Naive thymus-derived CD4-positive, alpha-beta T cell (primary cell): ENCODE results near the gene CBX7. TPM values are rescaled to one million over a fixed set of nuclear protein-coding genes. Genes with fewer than 3 reads are reported as not detected.

Experiments
- ATAC-seq: fragments of 150-1000 bp; cut with Tn5 transposase; 2 replicates; pipeline ENCODE4 v1.10.0; 2021; ENCODE audit warnings: mild to moderate bottlenecking, moderate library complexity
- CTCF ChIA-PET: fragments of 350-600 bp; sonication (Branson Sonifier 250); formaldehyde crosslinking; loops from one replicate; lab custom pipeline; 2021; ENCODE audit warnings: antibody characterized with exemption; lab: Charles Lee
- POLR2A ChIA-PET: fragments of 350-600 bp; sonication (Branson Sonifier 250); formaldehyde crosslinking; loops from one replicate; lab custom pipeline; 2021; ENCODE audit warnings: antibody characterized with exemption, inconsistent platforms; lab: Charles Lee
- DNase-seq, 9 donors: peaks; one replicate each; pipeline versions ENCODE4 v3.0.0 to v3.0.0-alpha.2; 2020 to 2022; ENCODE audit warnings: mixed read lengths in 1 of 9
- H3K27ac ChIP-seq: one replicate; pipeline ENCODE4 v1.7.0; 2013; ENCODE audit warnings: mild to moderate bottlenecking, low read depth, low read length, moderate library complexity
- H3K27me3 ChIP-seq, 2 donors: one replicate each; pipeline ENCODE4 v1.7.0; 2013; ENCODE audit warnings: low read length in 2 of 2, mild to moderate bottlenecking in 2 of 2, moderate library complexity in 2 of 2; ENCODE audit not compliant: control insufficient read depth in 2 of 2, insufficient read depth in 2 of 2
- H3K36me3 ChIP-seq, 3 experiments: 1 replicate in 2 of 3; 2 replicates in 1 of 3; pipeline ENCODE4 v1.7.0; 2013; ENCODE audit warnings: low read length in 3 of 3, mild to moderate bottlenecking in 3 of 3, moderate library complexity in 1 of 3; ENCODE audit not compliant: insufficient read depth in 3 of 3, control insufficient read depth in 2 of 3
- H3K4me1 ChIP-seq, 2 donors: one replicate each; pipeline ENCODE4 v1.7.0; 2013; ENCODE audit warnings: low read length in 2 of 2, mild to moderate bottlenecking in 2 of 2, moderate library complexity in 1 of 2; ENCODE audit not compliant: control insufficient read depth in 2 of 2, insufficient read depth in 2 of 2
- H3K4me3 ChIP-seq: 2 replicates; pipeline ENCODE4 v1.7.0; 2013; ENCODE audit warnings: mild to moderate bottlenecking, low read length
- H3K9me3 ChIP-seq, 3 experiments: 1 replicate in 2 of 3; 2 replicates in 1 of 3; pipeline ENCODE4 v1.7.0; 2013; ENCODE audit warnings: low read length in 3 of 3; ENCODE audit not compliant: control insufficient read depth in 2 of 3
- H3K27ac Mint-ChIP-seq, 9 donors: one replicate each; pipeline ENCODE4 v1.8.0; 2020 to 2022; ENCODE audit warnings: mixed read lengths in 9 of 9, mild to moderate bottlenecking in 8 of 9, moderate library complexity in 5 of 9, inconsistent platforms in 2 of 9
- H3K27me3 Mint-ChIP-seq, 5 donors: one replicate each; pipeline ENCODE4 v1.8.0; 2021 to 2022; ENCODE audit warnings: mixed read lengths in 5 of 5, mild to moderate bottlenecking in 1 of 5
- H3K36me3 Mint-ChIP-seq, 5 donors: one replicate each; pipeline ENCODE4 v1.8.0; 2020 to 2022; ENCODE audit warnings: mixed read lengths in 5 of 5, mild to moderate bottlenecking in 3 of 5, inconsistent platforms in 1 of 5
- H3K4me1 Mint-ChIP-seq, 7 donors: one replicate each; pipeline ENCODE4 v1.8.0; 2020 to 2022; ENCODE audit warnings: mixed read lengths in 7 of 7, mild to moderate bottlenecking in 3 of 7, inconsistent platforms in 1 of 7
- H3K4me3 Mint-ChIP-seq, 10 donors: one replicate each; pipeline ENCODE4 v1.8.0; 2020 to 2022; ENCODE audit warnings: mild to moderate bottlenecking in 10 of 10, mixed read lengths in 10 of 10, moderate library complexity in 6 of 10, inconsistent platforms in 2 of 10
- H3K9me3 Mint-ChIP-seq, 11 donors: one replicate each; pipeline ENCODE4 v1.8.0; 2020 to 2022; ENCODE audit warnings: mixed read lengths in 11 of 11, mild to moderate bottlenecking in 4 of 11, inconsistent platforms in 1 of 11, moderate library complexity in 1 of 11
- intact Hi-C, 2 donors: fragments of 100-400 bp; cut with micrococcal nuclease; formaldehyde crosslinking; loops; one replicate each; pipeline ENCODE4 v1.15.1; 2023
- polyA plus RNA-seq, 2 donors: library from polyadenylated mRNA; unstranded; fragments of 300-500 nt; fragmentation: Illumina TruSeq; gene quantifications; one replicate each; pipeline ENCODE4 v1.2.3, GENCODE V29; 2021
- total RNA-seq, 6 experiments: library from RNA in 5 of 6; stranded (reverse) in 5 of 6; gene quantifications; 1 replicate in 5 of 6; 2 replicates in 1 of 6; pipeline ENCODE4 v1.2.3 and lab custom pipeline; 2021 to 2026

CBX7 gene
- total RNA-seq (100 to 1,000 TPM in 2 of 5 experiments, 10 to 100 TPM in 3; 14.2 to 164 (median 76.9) TPM), polyA plus RNA-seq (10 to 100 TPM; 24.1 to 32.7 TPM), total RNA-seq (lab: John Stamatoyannopoulos, UW) (85.1 reads per million, percentile 82 among the genes with 10 or more reads in this experiment)

DNA sequence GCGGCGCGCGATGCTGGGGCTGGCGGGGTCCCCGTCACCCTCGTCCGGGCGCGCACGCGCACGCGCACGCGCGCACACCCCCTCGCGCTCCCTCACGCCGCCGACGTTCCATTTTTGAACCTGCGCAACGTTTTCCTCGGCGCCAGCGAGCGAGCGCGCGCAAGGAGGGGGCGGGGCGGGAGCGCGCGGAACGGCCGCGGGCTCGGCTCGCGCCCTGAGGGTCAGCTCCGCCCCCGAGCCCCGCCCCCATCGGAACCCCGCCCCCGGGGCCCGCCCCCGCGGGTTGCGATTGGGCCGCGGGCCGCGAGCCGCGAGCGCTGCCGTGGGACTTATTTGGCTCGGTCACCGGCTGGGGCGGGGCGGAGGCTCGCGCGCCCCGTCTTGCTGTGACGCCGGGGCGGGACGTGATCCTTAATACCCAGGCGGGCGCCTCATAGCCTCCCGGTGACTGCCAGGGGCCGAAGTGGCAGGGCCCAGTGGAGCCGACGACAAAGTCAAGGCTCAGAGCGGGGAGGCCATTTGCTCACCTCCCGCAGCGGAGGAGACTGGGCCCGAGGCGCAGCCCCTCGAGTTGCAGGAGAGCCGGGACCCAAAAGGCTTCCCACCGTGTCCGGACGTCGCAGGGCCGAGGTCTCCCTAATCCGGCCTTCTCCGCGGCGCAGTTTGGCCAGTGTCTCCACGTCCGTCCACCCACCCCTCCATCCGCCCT lies at the start of gene CBX7:
CBX7 (minus strand) TSS at position 170 of the 709 bp plus-strand sequence. CDS start 236 bp downstream, outside the sequence.
- intact Hi-C loops = loop anchor here (1.0 to 10.0 kb wide), 11 partner anchors 8 to 892 kb away; partner anchors contain the start of genes CBX6 (in 2 of the 2), JOSD1 (in 2 of the 2), RPL3 (in 2 of the 2) and GTPBP1 (in 1 of the 2)
- POLR2A ChIA-PET = interaction anchor here (0.6 to 3.8 kb wide), 13 partner anchors 10 to 368 kb away, joined by 3 to 18 read pairs (median 4); partner anchors contain the start of genes ATF4 and PDGFB

DNA sequence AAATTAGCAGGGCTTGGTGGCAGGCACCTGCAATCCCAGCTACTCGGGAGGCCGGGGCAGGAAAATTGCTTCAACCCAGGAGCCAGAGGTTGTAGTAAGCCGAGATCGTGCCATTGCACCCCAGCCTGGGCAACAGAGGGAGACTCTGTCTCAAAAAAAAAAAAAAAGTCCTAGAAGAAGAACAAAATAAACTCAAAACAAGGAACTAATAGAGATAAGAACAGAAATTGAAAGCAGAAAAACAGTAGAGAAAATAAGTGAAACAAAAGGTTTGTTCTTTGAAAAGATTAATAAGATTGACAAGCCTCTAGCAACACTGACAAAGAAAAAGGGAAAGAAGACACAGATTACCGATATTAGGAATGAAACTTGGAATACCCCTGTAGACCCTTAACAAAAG lies 45.1 kb upstream of the CBX7 start:
- no peak overlapping the region for H3K4me3 Mint-ChIP-seq
- peaks cover 0 to 4% (median 0%) of the 10 kb centered on the region in 3 experiments for H3K9me3 ChIP-seq
- POLR2A ChIA-PET = no interaction called here
- CTCF ChIA-PET = interaction anchor here (0.6 kb wide), 1 partner anchor 22 kb away, joined by 3 read pairs; no protein-coding TSS in a partner anchor
- H3K9me3 Mint-ChIP-seq = peaks cover 0 to 27% (median 4%) of the 10 kb centered on the region in 11 donors
- H3K27me3 Mint-ChIP-seq = peaks cover 0 to 46% (median 0%) of the 10 kb centered on the region in 5 donors
- intact Hi-C loops = no loop called here
- ATAC-seq (no peak), DNase-seq (no peak)
- peaks cover 0 to 9% (median 6%) of the 10 kb centered on the region in 7 donors for H3K4me1 Mint-ChIP-seq
- no peak overlapping the region for H3K27ac ChIP-seq
- H3K4me1 ChIP-seq = no peaks in the 10 kb centered on the region
- no peaks in the 10 kb centered on the region for H3K27me3 ChIP-seq
- H3K36me3 Mint-ChIP-seq = peaks cover 0 to 10% (median 0%) of the 10 kb centered on the region in 5 donors
- H3K36me3 ChIP-seq = no peaks in the 10 kb centered on the region
- no peak overlapping the region for H3K4me3 ChIP-seq
- no peak overlapping the region for H3K27ac Mint-ChIP-seq

More for the DNA sequence above, at the start of gene CBX7:
- peak; percentile 93 for ATAC-seq
- Mint-ChIP-seq H3K27ac (peak within 1 kb of the TSS; percentile 87 to 96 (median 91)), H3K4me1 (peaks cover 7 to 41% (median 35%) of the 10 kb centered on the region in 7 donors), H3K36me3 (peaks cover 0 to 9% (median 0%) of the 10 kb centered on the region in 5 donors), H3K9me3 (peaks cover 0 to 5% (median 0%) of the 10 kb centered on the region in 11 donors), H3K4me3 (peak within 1 kb of the TSS; percentile 83 to 99 (median 92)), H3K27me3 (peaks cover 0 to 41% (median 0%) of the 10 kb centered on the region in 5 donors)
- peak; percentile 91 to 98 (median 94) for DNase-seq
- Histone ChIP-seq H3K9me3 (no peaks in the 10 kb centered on the region), H3K27me3 (no peaks in the 10 kb centered on the region), H3K27ac (peak within 1 kb of the TSS; percentile 89), H3K4me3 (peak within 1 kb of the TSS; percentile 95), H3K36me3 (peaks cover 0 to 27% (median 0%) of the 10 kb centered on the region in 3 experiments), H3K4me1 (peaks cover 31 to 46% of the 10 kb centered on the region in 2 donors)
- CTCF ChIA-PET = interaction anchor here (1.0 kb wide), 1 partner anchor 167 kb away, joined by 3 read pairs; the partner anchor contains the start of gene RPL3

DNA sequence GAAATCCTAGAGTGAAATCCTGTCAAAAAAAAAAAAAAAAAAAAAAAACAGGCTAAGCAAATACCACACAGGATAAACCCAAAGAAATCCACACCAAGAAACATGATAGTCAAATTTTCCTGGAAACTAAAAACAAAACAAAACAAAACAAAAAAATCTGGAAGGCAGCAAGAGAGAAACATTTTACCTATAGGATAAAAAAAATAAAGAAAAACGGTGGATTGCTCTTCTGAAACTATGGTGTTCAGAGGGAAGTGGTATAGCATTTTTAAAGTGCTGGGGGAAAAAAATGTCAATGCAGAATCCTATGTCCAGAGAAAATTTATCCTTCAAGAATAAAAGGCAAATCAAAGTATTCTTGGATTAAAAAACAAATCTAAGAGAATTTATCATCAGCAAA lies 41.6 kb upstream of the CBX7 start:
- Histone ChIP-seq H3K4me1 (no peaks in the 10 kb centered on the region), H3K27ac (no peak overlapping the region), H3K27me3 (no peaks in the 10 kb centered on the region), H3K36me3 (no peaks in the 10 kb centered on the region), H3K4me3 (no peak overlapping the region), H3K9me3 (peaks cover 0 to 4% (median 0%) of the 10 kb centered on the region in 3 experiments)
- Mint-ChIP-seq H3K27me3 (peaks cover 0 to 41% (median 0%) of the 10 kb centered on the region in 5 donors), H3K4me3 (no peak overlapping the region), H3K4me1 (peaks cover 0 to 9% (median 6%) of the 10 kb centered on the region in 7 donors), H3K9me3 (peaks cover 0 to 27% (median 4%) of the 10 kb centered on the region in 11 donors), H3K27ac (peak overlapping the region in 1 of 9 donors; percentile 86), H3K36me3 (peaks cover 0 to 10% (median 0%) of the 10 kb centered on the region in 5 donors)
- no peak for ATAC-seq
- intact Hi-C loops = loop anchor here in 1 of 2 donors (5.0 kb wide), 1 partner anchor 38 kb away; no protein-coding TSS in a partner anchor
- DNase-seq = no peak
- CTCF ChIA-PET = no interaction called here
- POLR2A ChIA-PET = no interaction called here

DNA sequence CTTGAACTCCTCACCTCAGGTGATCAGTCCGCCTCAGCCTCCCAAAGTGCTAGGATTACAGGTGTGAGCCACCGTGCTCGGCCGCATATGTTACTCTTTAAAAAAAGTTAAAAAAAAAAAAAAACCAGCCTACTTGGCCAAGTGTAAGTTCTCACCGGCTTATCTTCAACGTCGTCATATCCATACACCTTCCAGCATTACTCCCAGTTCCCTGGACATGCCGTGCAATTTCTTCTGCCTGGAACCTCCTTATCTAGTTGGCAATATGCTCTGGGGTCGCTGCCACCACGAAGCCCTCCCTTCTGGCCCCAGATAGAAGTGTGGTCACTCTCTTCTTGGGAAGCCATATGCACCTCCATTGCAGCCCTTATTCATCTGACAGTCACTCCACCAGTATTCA lies 36.3 kb upstream of the CBX7 start:
- intact Hi-C loops = no loop called here
- peaks cover 0 to 8% (median 3%) of the 10 kb centered on the region in 11 donors for H3K9me3 Mint-ChIP-seq

DNA sequence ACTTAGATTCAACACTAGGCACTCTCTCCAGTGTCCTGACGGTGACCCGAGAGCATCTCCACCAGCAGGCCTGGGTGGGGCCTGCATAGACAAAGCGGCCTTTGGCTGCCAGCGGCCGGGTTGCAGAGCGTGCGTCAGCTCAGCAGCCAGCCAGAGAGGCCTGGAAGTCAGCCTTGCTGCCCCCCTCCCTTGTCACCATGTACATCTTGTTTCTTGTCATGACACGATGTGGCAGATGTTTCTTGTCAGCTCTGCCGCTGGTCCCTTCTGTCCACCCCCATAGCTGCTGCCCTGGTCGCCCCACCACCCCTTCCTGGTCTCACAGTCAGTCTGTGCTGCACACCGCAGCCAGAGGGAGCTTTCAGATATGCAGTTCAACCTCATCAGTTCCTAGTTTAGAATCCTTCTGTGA lies 33.1 kb upstream of the CBX7 start:
- H3K27ac Mint-ChIP-seq = no peak overlapping the region
- POLR2A ChIA-PET = interaction anchor here (0.6 kb wide), 1 partner anchor 280 kb away, joined by 7 read pairs; no protein-coding TSS in a partner anchor

More for the DNA sequence above, 36.3 kb upstream of the CBX7 start:
- DNase-seq (no peak), ATAC-seq (no peak)
- Mint-ChIP-seq H3K27me3 (peaks cover 0 to 26% (median 0%) of the 10 kb centered on the region in 5 donors), H3K4me3 (no peak overlapping the region), H3K27ac (no peak overlapping the region), H3K4me1 (peaks cover 0 to 4% (median 0%) of the 10 kb centered on the region in 7 donors), H3K36me3 (no peaks in the 10 kb centered on the region)
- no peaks in the 10 kb centered on the region for H3K9me3 ChIP-seq
- H3K27me3 ChIP-seq = no peaks in the 10 kb centered on the region
- H3K4me1 ChIP-seq = no peaks in the 10 kb centered on the region
- H3K4me3 ChIP-seq = no peak overlapping the region
- ChIA-PET CTCF (no interaction called here), POLR2A (no interaction called here)
- H3K27ac ChIP-seq = no peak overlapping the region
- H3K36me3 ChIP-seq = no peaks in the 10 kb centered on the region

More for the DNA sequence above, 33.1 kb upstream of the CBX7 start:
- intact Hi-C loops = no loop called here
- ATAC-seq (no peak), DNase-seq (no peak)
- H3K4me3 ChIP-seq = no peak overlapping the region
- no peaks in the 10 kb centered on the region for H3K27me3 ChIP-seq
- H3K27ac ChIP-seq = no peak overlapping the region
- no peaks in the 10 kb centered on the region for H3K36me3 ChIP-seq
- CTCF ChIA-PET = no interaction called here
- H3K9me3 Mint-ChIP-seq = peaks cover 0 to 11% (median 4%) of the 10 kb centered on the region in 11 donors
- H3K36me3 Mint-ChIP-seq = peaks cover 0 to 3% (median 0%) of the 10 kb centered on the region in 5 donors
- H3K9me3 ChIP-seq = peaks cover 0 to 8% (median 0%) of the 10 kb centered on the region in 3 experiments
- H3K4me1 ChIP-seq = no peaks in the 10 kb centered on the region
- H3K27me3 Mint-ChIP-seq = peaks cover 0 to 13% (median 0%) of the 10 kb centered on the region in 5 donors
- peaks cover 0 to 4% (median 0%) of the 10 kb centered on the region in 7 donors for H3K4me1 Mint-ChIP-seq
- H3K4me3 Mint-ChIP-seq = no peak overlapping the region
